ENCODE measurements around the gene GLB1L3.

Gene GLB1L3

GRCh38 chr11:134289789-134290188 is 13.6 kb downstream of the GLB1L3 start:
- no peaks in the 10 kb centered on the region for H3K36me3 ChIP-seq (ENCODE audit: control insufficient read depth in 2 of 2, insufficient read depth in 1 of 2, low read length in 2 of 2)
- ChIA-PET CTCF (no interaction called here), POLR2A (no interaction called here)
- no peak for TF ChIP-seq ZNF24 (tag by site-specific recombination; IDR thresholded peaks at IDR 0.05)
- no peak for TF ChIP-seq SALL2 (tag by site-specific recombination; IDR thresholded peaks at IDR 0.05; ENCODE audit: borderline replicate concordance)
- TF ChIP-seq ZNF529 (tag by site-specific recombination; IDR thresholded peaks at IDR 0.05; ENCODE audit: insufficient replicate concordance), result no peak
- TF ChIP-seq ZNF645 (tag by site-specific recombination; IDR thresholded peaks at IDR 0.05), result no peak
- TF ChIP-seq ZNF133 (tag by site-specific recombination; IDR thresholded peaks at IDR 0.05), result no peak
- TF ChIP-seq GLIS2 (tag by site-specific recombination; IDR thresholded peaks at IDR 0.05), result no peak
- TF ChIP-seq SCRT2 (tag by site-specific recombination; IDR thresholded peaks at IDR 0.05), result no peak
- TF ChIP-seq, protein P1, sequence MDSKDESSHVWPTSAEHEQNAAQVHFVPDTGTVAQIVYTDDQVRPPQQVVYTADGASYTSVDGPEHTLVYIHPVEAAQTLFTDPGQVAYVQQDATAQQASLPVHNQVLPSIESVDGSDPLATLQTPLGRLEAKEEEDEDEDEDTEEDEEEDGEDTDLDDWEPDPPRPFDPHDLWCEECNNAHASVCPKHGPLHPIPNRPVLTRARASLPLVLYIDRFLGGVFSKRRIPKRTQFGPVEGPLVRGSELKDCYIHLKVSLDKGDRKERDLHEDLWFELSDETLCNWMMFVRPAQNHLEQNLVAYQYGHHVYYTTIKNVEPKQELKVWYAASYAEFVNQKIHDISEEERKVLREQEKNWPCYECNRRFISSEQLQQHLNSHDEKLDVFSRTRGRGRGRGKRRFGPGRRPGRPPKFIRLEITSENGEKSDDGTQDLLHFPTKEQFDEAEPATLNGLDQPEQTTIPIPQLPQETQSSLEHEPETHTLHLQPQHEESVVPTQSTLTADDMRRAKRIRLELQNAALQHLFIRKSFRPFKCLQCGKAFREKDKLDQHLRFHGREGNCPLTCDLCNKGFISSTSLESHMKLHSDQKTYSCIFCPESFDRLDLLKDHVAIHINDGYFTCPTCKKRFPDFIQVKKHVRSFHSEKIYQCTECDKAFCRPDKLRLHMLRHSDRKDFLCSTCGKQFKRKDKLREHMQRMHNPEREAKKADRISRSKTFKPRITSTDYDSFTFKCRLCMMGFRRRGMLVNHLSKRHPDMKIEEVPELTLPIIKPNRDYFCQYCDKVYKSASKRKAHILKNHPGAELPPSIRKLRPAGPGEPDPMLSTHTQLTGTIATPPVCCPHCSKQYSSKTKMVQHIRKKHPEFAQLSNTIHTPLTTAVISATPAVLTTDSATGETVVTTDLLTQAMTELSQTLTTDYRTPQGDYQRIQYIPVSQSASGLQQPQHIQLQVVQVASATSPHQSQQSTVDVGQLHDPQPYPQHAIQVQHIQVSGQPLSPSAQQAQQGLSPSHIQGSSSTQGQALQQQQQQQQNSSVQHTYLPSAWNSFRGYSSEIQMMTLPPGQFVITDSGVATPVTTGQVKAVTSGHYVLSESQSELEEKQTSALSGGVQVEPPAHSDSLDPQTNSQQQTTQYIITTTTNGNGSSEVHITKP (tag by site-specific recombination; IDR thresholded peaks at IDR 0.05), result no peak
- no peak for TF ChIP-seq ZXDB (tag by site-specific recombination; IDR thresholded peaks at IDR 0.05)
- no peak for TF ChIP-seq ZNF518A (tag by site-specific recombination; conservative IDR thresholded peaks at IDR 0.05; ENCODE audit: low read depth)
- no peak for TF ChIP-seq ZNF670 (tag by site-specific recombination; IDR thresholded peaks at IDR 0.05; ENCODE audit: low read depth)
- TF ChIP-seq, protein P2, sequence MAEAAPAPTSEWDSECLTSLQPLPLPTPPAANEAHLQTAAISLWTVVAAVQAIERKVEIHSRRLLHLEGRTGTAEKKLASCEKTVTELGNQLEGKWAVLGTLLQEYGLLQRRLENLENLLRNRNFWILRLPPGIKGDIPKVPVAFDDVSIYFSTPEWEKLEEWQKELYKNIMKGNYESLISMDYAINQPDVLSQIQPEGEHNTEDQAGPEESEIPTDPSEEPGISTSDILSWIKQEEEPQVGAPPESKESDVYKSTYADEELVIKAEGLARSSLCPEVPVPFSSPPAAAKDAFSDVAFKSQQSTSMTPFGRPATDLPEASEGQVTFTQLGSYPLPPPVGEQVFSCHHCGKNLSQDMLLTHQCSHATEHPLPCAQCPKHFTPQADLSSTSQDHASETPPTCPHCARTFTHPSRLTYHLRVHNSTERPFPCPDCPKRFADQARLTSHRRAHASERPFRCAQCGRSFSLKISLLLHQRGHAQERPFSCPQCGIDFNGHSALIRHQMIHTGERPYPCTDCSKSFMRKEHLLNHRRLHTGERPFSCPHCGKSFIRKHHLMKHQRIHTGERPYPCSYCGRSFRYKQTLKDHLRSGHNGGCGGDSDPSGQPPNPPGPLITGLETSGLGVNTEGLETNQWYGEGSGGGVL (tag by site-specific recombination; IDR thresholded peaks at IDR 0.05), result no peak
- no peak for TF ChIP-seq ZNF221 (tag by site-specific recombination; IDR thresholded peaks at IDR 0.05; ENCODE audit: borderline replicate concordance)
- TF ChIP-seq ZBTB6 (tag by site-specific recombination; IDR thresholded peaks at IDR 0.05), result no peak
- no peaks in the 10 kb centered on the region for H3K9me3 ChIP-seq (ENCODE audit: control insufficient read depth, insufficient read depth, low read depth, low read length)
- H3K27ac ChIP-seq (ENCODE audit: extremely low read depth, low read depth, low read length), result no peak overlapping the region
- no peaks in the 10 kb centered on the region for H3K4me1 ChIP-seq (ENCODE audit: control insufficient read depth, insufficient read depth, low read length)
- H3K4me3 ChIP-seq (ENCODE audit: low read depth, low read length), result no peak overlapping the region
